K562 (cell line): ENCODE results near the gene INPP4B. TPM values are rescaled to one million over a fixed set of nuclear protein-coding genes. Genes with fewer than 3 reads are reported as not detected.

Experiments used
- ATAC-seq: fragments of 200-7000 bp; cut with Tn5 transposase; 3 replicates; pipeline ENCODE4 v1.9.1; 2020; ENCODE audit warnings: moderate library complexity
- BruUV-seq: library from RNA; stranded (reverse); fragments of 400-500 nt; replicated peaks from 2 replicates; lab custom pipeline; 2021; lab: Mats Ljungman, UMichigan
- CTCF ChIA-PET: fragments of 300-600 bp; formaldehyde crosslinking; extraction: SDS; loops from one replicate; lab custom pipeline; 2021; ENCODE audit warnings: low intra/inter-chr PET ratio; lab: Yijun Ruan, JAX
- POLR2A ChIA-PET: fragments of 300-600, 350-650 bp; sonication (Branson Sonifier 250); formaldehyde crosslinking; extraction: SDS; loops from one replicate; lab custom pipeline; 2021; ENCODE audit warnings: antibody characterized with exemption, inconsistent platforms; lab: Yijun Ruan, JAX
- DNase-seq, 4 experiments: peaks; one replicate each; pipeline versions ENCODE4 v3.0.0 to v3.0.0-alpha.2; 2011 to 2018; ENCODE audit warnings: low spot score in 3 of 4, mixed read lengths in 3 of 4; ENCODE audit errors: extremely low read depth in 1 of 4
- FAIRE-seq: peaks from 2 replicates; lab custom pipeline; 2011; peaks lifted over from hg19 to GRCh38; lab: Jason Lieb, UNC
- H2AFZ ChIP-seq: 2 replicates; pipeline ENCODE4 v1.6.0; 2011; ENCODE audit warnings: low read depth, low read length, control low read depth, inconsistent platforms
- H3K27ac ChIP-seq: fragments of 200-600 bp; 3 replicates; pipeline ENCODE4 v1.8.0; 2011; ENCODE audit warnings: low read depth, mild to moderate bottlenecking, control low read depth, inconsistent platforms, low read length, moderate library complexity, mixed read lengths; ENCODE audit errors: extremely low read depth
- H3K27me3 ChIP-seq, 2 experiments: fragments of 300-600 bp in 1 of 2; 2 replicates in 1 of 2; 3 replicates in 1 of 2; pipeline versions ENCODE4 v1.6.0 to v1.8.0; 2011; ENCODE audit warnings: inconsistent platforms in 2 of 2, low read length in 2 of 2, mild to moderate bottlenecking in 1 of 2, mixed read lengths in 1 of 2, moderate library complexity in 1 of 2; ENCODE audit not compliant: control insufficient read depth in 2 of 2, insufficient read depth in 2 of 2
- H3K36me3 ChIP-seq: fragments of 300-600 bp; 3 replicates; pipeline ENCODE4 v1.8.0; 2011; ENCODE audit warnings: mild to moderate bottlenecking, low read length, inconsistent platforms; ENCODE audit not compliant: control insufficient read depth, insufficient read depth
- H3K4me1 ChIP-seq, 2 experiments: fragments of 200-600 bp in 1 of 2; replicated peaks in 1 of 2; 2 replicates in 1 of 2; 3 replicates in 1 of 2; pipeline versions ENCODE4 v1.5.1 to v1.8.0; 2011; ENCODE audit warnings: inconsistent platforms in 2 of 2, low read length in 2 of 2, mild to moderate bottlenecking in 1 of 2, mixed read lengths in 1 of 2, moderate library complexity in 1 of 2; ENCODE audit not compliant: control insufficient read depth in 2 of 2, insufficient read depth in 2 of 2
- H3K4me2 ChIP-seq: 2 replicates; pipeline ENCODE4 v1.6.1; 2011; ENCODE audit warnings: low read length, control low read depth, inconsistent platforms, mixed read lengths; ENCODE audit not compliant: insufficient read depth
- H3K4me3 ChIP-seq: fragments of 200-600 bp; sonication (generic), shearing (Covaris generic); 2 replicates; pipeline ENCODE4 v1.5.1; 2016; ENCODE audit warnings: control low read depth, inconsistent platforms
- H3K79me2 ChIP-seq: fragments of 200-600 bp; 3 replicates; pipeline ENCODE4 v1.8.0; 2011; ENCODE audit warnings: low read length, inconsistent platforms; ENCODE audit not compliant: control insufficient read depth, insufficient read depth
- H3K9ac ChIP-seq, 2 experiments: 2 replicates each; pipeline versions ENCODE4 v1.6.0 to v1.6.1; 2011; ENCODE audit warnings: low read depth in 2 of 2, low read length in 2 of 2, control low read depth in 1 of 2, inconsistent platforms in 1 of 2, mild to moderate bottlenecking in 1 of 2, mixed read lengths in 1 of 2; ENCODE audit not compliant: insufficient read depth in 1 of 2
- H3K9me1 ChIP-seq: one replicate; pipeline ENCODE4 v1.6.0; 2011; ENCODE audit warnings: inconsistent platforms, mild to moderate bottlenecking, low read length, moderate library complexity; ENCODE audit not compliant: control insufficient read depth, insufficient read depth
- H3K9me3 ChIP-seq: replicated peaks from 2 replicates; pipeline ENCODE4 v1.5.1; 2011; ENCODE audit warnings: low read depth, low read length, inconsistent platforms; ENCODE audit not compliant: control insufficient read depth, insufficient read depth
- H4K20me1 ChIP-seq: replicated peaks from 2 replicates; pipeline ENCODE4 v1.6.1; 2011; ENCODE audit warnings: low read length, inconsistent platforms, mixed read lengths; ENCODE audit not compliant: control insufficient read depth, insufficient read depth
- ADNP ChIP-seq: fragments of 200-800 bp; sonication (Bioruptor generic); IDR thresholded peaks from 2 replicates; pipeline ENCODE4 v1.6.1; 2016; ENCODE audit warnings: missing genetic modification characterization, missing compliant biosample characterization
- EP400 ChIP-seq: fragments of 450-650 bp; IDR thresholded peaks from 2 replicates; pipeline ENCODE4 v1.6.1; 2017; ENCODE audit warnings: antibody characterized with exemption, mild to moderate bottlenecking, moderate library complexity
- MEF2D ChIP-seq: conservative IDR thresholded peaks from 2 replicates; pipeline ENCODE4 v1.6.1; 2016; ENCODE audit warnings: low read depth, missing genetic modification characterization, missing compliant biosample characterization
- NCOA2 ChIP-seq, 2 experiments: fragments of 450-650 bp; IDR thresholded peaks; 2 replicates each; pipeline ENCODE4 v1.6.1; 2018; ENCODE audit warnings: mild to moderate bottlenecking in 2 of 2, moderate library complexity in 1 of 2; ENCODE audit not compliant: partially characterized antibody in 2 of 2
- NFATC3 ChIP-seq: fragments of 450-650 bp; IDR thresholded peaks from 2 replicates; pipeline ENCODE4 v1.6.1; 2017; ENCODE audit warnings: mild to moderate bottlenecking
- POLR2H ChIP-seq: IDR thresholded peaks from 2 replicates; pipeline ENCODE4 v1.6.1; 2016; ENCODE audit warnings: missing genetic modification characterization, low read depth, mild to moderate bottlenecking, control low read depth, missing compliant biosample characterization, moderate library complexity
- PRMT5 ChIP-seq: sonication (generic); formaldehyde crosslinking; IDR thresholded peaks from 2 replicates; pipeline ENCODE4 v1.5.0; 2020; ENCODE audit warnings: missing genetic modification reagents
- TCF3 ChIP-seq: sonication (generic); formaldehyde crosslinking; IDR thresholded peaks from 2 replicates; pipeline ENCODE4 v1.4.0; 2020; ENCODE audit warnings: mild to moderate bottlenecking, missing genetic modification reagents
- TRIM28 ChIP-seq: fragments of 450-650 bp; IDR thresholded peaks from 2 replicates; pipeline ENCODE4 v1.6.1; 2017
- ZNF561 ChIP-seq: fragments of 450-650 bp; formaldehyde crosslinking; conservative IDR thresholded peaks from 2 replicates; pipeline ENCODE4 v1.4.0; 2020; ENCODE audit warnings: mild to moderate bottlenecking, moderate library complexity
- whole genome bisulfite sequencing: fragments of 100-300 bp; shearing (Covaris generic); methylation state at CpG from one replicate; pipeline ENCODE4 v1.1.6; 2016; ENCODE audit warnings: low coverage, mixed read lengths; ENCODE audit not compliant: insufficient coverage; ENCODE audit errors: missing lambda C conversion rate; 5-methylcytosine and 5-hydroxymethylcytosine counted together
- in situ Hi-C: fragments of 300-500 bp; cut with MboI; formaldehyde crosslinking; loops from 4 replicates; pipeline ENCODE4 v1.15.0; 2018; ENCODE audit warnings: inconsistent platforms, mixed read lengths
- intact Hi-C: fragments of 100-400 bp; cut with micrococcal nuclease; formaldehyde crosslinking; loops from 2 replicates; pipeline ENCODE4 v1.14.2; 2022
- polyA plus RNA-seq, 8 experiments: library from polyadenylated mRNA; depleted of rRNA in 4 of 8; stranded (reverse) in 5 of 8; unstranded in 3 of 8; fragments of >200 nt; fragmentation: Nextera tagmentation in 2 of 8; fragmentation: Illumina TruSeq in 1 of 8; extraction: Ambion mirVana in 2 of 8; extraction: Trizol in 1 of 8; gene quantifications; 2 replicates each; pipeline versions ENCODE4 v1.2.1 to v1.2.3, GENCODE V29; 2011 to 2014; ENCODE audit warnings: inconsistent platforms in 1 of 8, missing spikeins in 1 of 8
- total RNA-seq, 7 experiments: library from RNA; depleted of rRNA in 6 of 7; stranded (reverse); fragments of >200 nt in 6 of 7; fragmentation: Illumina TruSeq in 2 of 7; extraction: Trizol in 2 of 7; gene quantifications; 2 replicates each; pipeline versions ENCODE4 v1.2.1 to v1.2.3, GENCODE V29; 2011 to 2021; ENCODE audit warnings: low replicate concordance in 1 of 7
- TF ChIP-seq, protein P1 (sequence below): fragments of 250-450 bp; sonication (Bioruptor Pico); IDR thresholded peaks from 2 replicates; pipeline ENCODE4 v1.4.0; 2020; ENCODE audit warnings: mild to moderate bottlenecking, moderate library complexity
- TF ChIP-seq, protein P2 (sequence below): fragments of 450-650 bp; IDR thresholded peaks from 2 replicates; pipeline ENCODE4 v1.6.1; 2017; ENCODE audit warnings: antibody characterized with exemption

INPP4B gene
- total and polyA plus RNA-seq, 9 of the 15 experiments (the other 6 are each of a cell fraction or from before 2014, with no cell fraction given), result 0.04 to 0.11 TPM; not detected in 7

DNA sequence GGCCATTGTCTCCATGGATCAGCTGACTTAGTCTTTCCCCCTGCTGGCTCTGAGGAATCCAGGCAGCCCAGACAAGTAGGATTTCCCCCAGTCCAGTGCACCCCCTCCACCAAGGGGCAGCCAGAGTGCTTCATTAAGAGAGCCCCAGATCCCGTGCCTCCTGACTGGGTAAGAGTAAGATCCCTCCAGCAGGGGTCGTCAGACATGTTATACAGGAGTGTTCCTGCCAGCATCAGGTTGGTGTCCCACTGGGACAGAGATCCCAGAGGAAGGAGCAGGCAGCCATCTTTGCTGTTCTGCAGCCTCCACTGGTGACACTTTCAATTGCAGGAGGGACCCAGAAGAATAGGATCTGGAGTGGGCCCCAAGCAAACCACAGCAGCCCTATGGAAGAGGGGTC lies 29.0 kb upstream of the INPP4B start (continued):
- no peak for TF ChIP-seq POLR2H (tag)
- no peak for TF ChIP-seq EP400
- TF ChIP-seq MEF2D (tag), result no peak

DNA sequence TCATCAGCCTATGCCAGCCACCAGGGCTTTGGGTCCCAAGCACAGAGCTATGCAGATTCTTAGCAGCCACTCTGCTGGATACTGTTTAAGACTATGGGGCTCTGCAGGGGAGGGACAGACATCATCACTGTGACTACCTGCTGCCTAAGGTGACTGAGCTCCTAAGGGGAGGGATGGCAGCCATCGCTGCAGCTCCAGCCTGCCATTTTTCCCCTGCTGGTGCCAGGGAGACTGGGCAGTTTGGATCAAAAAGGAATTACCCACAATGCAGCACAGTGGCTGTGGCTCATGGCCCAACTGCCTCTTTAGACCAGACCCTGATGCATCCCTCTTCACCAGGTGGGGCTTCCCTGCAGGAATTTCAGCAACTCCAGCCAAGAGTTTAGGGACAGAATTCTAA lies 28.6 kb upstream of the INPP4B start:
- Histone ChIP-seq H3K9ac (no peak overlapping the region), H3K36me3 (no peaks in the 10 kb centered on the region), H3K4me1 (no peaks in the 10 kb centered on the region), H3K4me3 (no peak overlapping the region), H3K9me1 (no peaks in the 10 kb centered on the region), H3K79me2 (no peaks in the 10 kb centered on the region), H3K27me3 (no peaks in the 10 kb centered on the region), H4K20me1 (no peaks in the 10 kb centered on the region), H2AFZ (no peak overlapping the region), H3K27ac (no peak overlapping the region), H3K9me3 (no peaks in the 10 kb centered on the region), H3K4me2 (no peak overlapping the region)
- ChIA-PET CTCF (no interaction called here), POLR2A (no interaction called here)
- in situ Hi-C loops, result loop anchor here (25.0 kb wide), 1 partner anchor 613 kb away; no protein-coding TSS in a partner anchor
- intact Hi-C loops, result no loop called here
- FAIRE-seq (no peak), ATAC-seq (no peak), DNase-seq (no peak)
- no CpG with 5 or more reads among the region's 1 CpG for WGBS
- BruUV-seq, result no TSS peak
- TF ChIP-seq, protein P1, sequence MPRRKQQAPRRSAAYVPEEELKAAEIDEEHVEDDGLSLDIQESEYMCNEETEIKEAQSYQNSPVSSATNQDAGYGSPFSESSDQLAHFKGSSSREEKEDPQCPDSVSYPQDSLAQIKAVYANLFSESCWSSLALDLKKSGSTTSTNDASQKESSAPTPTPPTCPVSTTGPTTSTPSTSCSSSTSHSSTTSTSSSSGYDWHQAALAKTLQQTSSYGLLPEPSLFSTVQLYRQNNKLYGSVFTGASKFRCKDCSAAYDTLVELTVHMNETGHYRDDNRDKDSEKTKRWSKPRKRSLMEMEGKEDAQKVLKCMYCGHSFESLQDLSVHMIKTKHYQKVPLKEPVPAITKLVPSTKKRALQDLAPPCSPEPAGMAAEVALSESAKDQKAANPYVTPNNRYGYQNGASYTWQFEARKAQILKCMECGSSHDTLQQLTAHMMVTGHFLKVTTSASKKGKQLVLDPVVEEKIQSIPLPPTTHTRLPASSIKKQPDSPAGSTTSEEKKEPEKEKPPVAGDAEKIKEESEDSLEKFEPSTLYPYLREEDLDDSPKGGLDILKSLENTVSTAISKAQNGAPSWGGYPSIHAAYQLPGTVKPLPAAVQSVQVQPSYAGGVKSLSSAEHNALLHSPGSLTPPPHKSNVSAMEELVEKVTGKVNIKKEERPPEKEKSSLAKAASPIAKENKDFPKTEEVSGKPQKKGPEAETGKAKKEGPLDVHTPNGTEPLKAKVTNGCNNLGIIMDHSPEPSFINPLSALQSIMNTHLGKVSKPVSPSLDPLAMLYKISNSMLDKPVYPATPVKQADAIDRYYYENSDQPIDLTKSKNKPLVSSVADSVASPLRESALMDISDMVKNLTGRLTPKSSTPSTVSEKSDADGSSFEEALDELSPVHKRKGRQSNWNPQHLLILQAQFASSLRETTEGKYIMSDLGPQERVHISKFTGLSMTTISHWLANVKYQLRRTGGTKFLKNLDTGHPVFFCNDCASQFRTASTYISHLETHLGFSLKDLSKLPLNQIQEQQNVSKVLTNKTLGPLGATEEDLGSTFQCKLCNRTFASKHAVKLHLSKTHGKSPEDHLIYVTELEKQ (CRISPR knock-in tag), result no peak
- TF ChIP-seq, protein P2, sequence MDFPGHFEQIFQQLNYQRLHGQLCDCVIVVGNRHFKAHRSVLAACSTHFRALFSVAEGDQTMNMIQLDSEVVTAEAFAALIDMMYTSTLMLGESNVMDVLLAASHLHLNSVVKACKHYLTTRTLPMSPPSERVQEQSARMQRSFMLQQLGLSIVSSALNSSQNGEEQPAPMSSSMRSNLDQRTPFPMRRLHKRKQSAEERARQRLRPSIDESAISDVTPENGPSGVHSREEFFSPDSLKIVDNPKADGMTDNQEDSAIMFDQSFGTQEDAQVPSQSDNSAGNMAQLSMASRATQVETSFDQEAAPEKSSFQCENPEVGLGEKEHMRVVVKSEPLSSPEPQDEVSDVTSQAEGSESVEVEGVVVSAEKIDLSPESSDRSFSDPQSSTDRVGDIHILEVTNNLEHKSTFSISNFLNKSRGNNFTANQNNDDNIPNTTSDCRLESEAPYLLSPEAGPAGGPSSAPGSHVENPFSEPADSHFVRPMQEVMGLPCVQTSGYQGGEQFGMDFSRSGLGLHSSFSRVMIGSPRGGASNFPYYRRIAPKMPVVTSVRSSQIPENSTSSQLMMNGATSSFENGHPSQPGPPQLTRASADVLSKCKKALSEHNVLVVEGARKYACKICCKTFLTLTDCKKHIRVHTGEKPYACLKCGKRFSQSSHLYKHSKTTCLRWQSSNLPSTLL, result no peak
- TF ChIP-seq PRMT5 (CRISPR knock-in tag) (no peak), ADNP (tag) (no peak), TRIM28 (no peak), TCF3 (CRISPR knock-in tag) (no peak), NFATC3 (no peak), NCOA2 (IDR thresholded peaks at IDR 0.05; ENCODE audit: partially characterized antibody in 2 of 2) (no peak), ZNF561 (no peak)
